ENCODE data around the gene TRAFD1. TPM values are rescaled to one million over a fixed set of nuclear protein-coding genes. Genes with fewer than 3 reads are reported as not detected.
"Not testable (repeated sequence)": the region's sequence is repeated elsewhere in the genome, so short reads cannot be mapped to it uniquely, and the experiment has no call there.

Gene TRAFD1, protein sequence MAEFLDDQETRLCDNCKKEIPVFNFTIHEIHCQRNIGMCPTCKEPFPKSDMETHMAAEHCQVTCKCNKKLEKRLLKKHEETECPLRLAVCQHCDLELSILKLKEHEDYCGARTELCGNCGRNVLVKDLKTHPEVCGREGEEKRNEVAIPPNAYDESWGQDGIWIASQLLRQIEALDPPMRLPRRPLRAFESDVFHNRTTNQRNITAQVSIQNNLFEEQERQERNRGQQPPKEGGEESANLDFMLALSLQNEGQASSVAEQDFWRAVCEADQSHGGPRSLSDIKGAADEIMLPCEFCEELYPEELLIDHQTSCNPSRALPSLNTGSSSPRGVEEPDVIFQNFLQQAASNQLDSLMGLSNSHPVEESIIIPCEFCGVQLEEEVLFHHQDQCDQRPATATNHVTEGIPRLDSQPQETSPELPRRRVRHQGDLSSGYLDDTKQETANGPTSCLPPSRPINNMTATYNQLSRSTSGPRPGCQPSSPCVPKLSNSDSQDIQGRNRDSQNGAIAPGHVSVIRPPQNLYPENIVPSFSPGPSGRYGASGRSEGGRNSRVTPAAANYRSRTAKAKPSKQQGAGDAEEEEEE
- 25.8 TPM for total RNA-seq
- 10 to 100 TPM; 21.4 to 28.8 (median 23.6) TPM for polyA plus RNA-seq (ENCODE audit: insufficient read depth in 1 of 8, insufficient read length in 8 of 8, low replicate concordance in 1 of 8)
- long read RNA-seq, donor 1, partial matches to known transcripts: 0 of 2 reads
- long read RNA-seq, donor 1, other reads (novel, unspliced or antisense): 0 of 2 reads
- long read RNA-seq, donor 2: 0 reads
- long read RNA-seq, donor 3, partial matches to known transcripts: 0 of 5 reads
- long read RNA-seq, donor 3, other reads (novel, unspliced or antisense): 0 of 5 reads
- long read RNA-seq, donor 4, partial matches to known transcripts: 5 of 7 reads
- long read RNA-seq, donor 4, other reads (novel, unspliced or antisense): 0 of 7 reads
- long read RNA-seq, donor 5, transcript TRAFD1-207 (5 exons, 1,003 nt): minor isoform, 5 of 35 reads
- long read RNA-seq, donor 5, transcript TRAFD1-202 (12 exons, 2,697 nt): major isoform, 7 of 35 reads
- long read RNA-seq, donor 5, partial matches to known transcripts: 23 of 35 reads
- long read RNA-seq, donor 5, other reads (novel, unspliced or antisense): 0 of 35 reads
- long read RNA-seq, donor 6, transcript TRAFD1-202 (12 exons, 2,697 nt): major isoform, 6 of 9 reads
- long read RNA-seq, donor 6, partial matches to known transcripts: 0 of 9 reads
- long read RNA-seq, donor 6, other reads (novel, unspliced or antisense): 0 of 9 reads
- long read RNA-seq, donor 7, partial matches to known transcripts: 0 of 5 reads
- long read RNA-seq, donor 7, other reads (novel, unspliced or antisense): 0 of 5 reads
- long read RNA-seq, donor 8, partial matches to known transcripts: 0 of 4 reads
- long read RNA-seq, donor 8, other reads (novel, unspliced or antisense): 0 of 4 reads
- long read RNA-seq, donor 9, partial matches to known transcripts: 0 of 4 reads
- long read RNA-seq, donor 9, other reads (novel, unspliced or antisense): 0 of 4 reads
- long read RNA-seq, donor 10, transcript TRAFD1-202 (12 exons, 2,697 nt): major isoform, 8 of 15 reads
- long read RNA-seq, donor 10, partial matches to known transcripts: 5 of 15 reads
- long read RNA-seq, donor 10, other reads (novel, unspliced or antisense): 0 of 15 reads
- long read RNA-seq, donor 11, partial matches to known transcripts: 9 of 14 reads
- long read RNA-seq, donor 11, other reads (novel, unspliced or antisense): 0 of 14 reads

DNA sequence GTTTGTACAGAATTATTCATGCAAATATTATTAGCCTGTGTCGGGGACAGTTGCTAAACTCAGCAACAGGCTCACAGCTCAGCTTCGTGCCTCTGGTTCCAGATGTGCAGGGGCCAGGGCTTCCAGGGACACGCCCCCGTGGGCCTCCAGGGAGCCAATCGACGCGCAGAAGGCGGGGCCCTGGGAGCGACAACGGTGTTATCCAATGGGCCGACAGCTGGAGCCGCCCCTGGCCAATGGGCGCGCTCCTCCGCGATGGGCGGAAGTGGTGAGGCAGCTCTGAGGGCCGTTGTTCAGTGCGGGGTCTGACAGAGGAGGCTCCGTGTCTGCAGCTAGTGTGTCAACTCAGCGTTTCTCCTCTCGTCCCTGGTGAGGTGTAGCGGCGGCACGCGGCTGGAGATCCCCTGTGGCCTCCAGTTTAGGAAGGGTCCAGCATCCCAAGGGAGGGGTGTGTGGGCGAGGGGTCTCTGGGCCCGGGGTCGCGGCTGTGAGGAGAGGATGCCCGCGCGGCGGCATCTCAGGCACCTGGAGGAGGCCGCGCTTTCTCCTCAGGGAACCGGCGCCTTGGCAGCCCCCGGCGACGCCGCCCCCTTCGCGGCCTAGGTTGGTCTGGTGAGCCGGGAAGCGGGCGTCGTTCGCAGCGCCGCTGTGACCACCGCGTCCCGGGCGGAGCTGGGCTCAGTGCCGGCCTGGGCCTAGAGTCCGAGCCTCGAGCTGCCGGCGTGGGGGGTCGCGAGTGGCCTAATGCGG, at the start of gene TRAFD1:
Gene TRAFD1, plus strand, starts transcription at position 311 of the 750 bp plus-strand sequence. CDS start 4,963 bp downstream, outside the sequence.
- Histone ChIP-seq H3K4me3 (ENCODE audit: low read length) (peak within 1 kb of the TSS; percentile 97), H3K9me3 (replicated peaks; ENCODE audit: control insufficient read depth, low read depth, low read length) (no peaks in the 10 kb centered on the region), H3K36me3 (ENCODE audit: control insufficient read depth, insufficient read depth, low read length) (no peaks in the 10 kb centered on the region), H3K4me1 (ENCODE audit: control insufficient read depth, insufficient read depth, low read length) (peaks cover 29% of the 10 kb centered on the region), H3K27ac (ENCODE audit: low read length) (peak within 1 kb of the TSS; percentile 98), H3K27me3 (ENCODE audit: control insufficient read depth, insufficient read depth, low read length) (no peaks in the 10 kb centered on the region)
- WGBS (ENCODE audit: insufficient coverage): under 1% methylated on average over 61 of the region's 63 CpGs
- DNase-seq: peak; percentile 99

DNA sequence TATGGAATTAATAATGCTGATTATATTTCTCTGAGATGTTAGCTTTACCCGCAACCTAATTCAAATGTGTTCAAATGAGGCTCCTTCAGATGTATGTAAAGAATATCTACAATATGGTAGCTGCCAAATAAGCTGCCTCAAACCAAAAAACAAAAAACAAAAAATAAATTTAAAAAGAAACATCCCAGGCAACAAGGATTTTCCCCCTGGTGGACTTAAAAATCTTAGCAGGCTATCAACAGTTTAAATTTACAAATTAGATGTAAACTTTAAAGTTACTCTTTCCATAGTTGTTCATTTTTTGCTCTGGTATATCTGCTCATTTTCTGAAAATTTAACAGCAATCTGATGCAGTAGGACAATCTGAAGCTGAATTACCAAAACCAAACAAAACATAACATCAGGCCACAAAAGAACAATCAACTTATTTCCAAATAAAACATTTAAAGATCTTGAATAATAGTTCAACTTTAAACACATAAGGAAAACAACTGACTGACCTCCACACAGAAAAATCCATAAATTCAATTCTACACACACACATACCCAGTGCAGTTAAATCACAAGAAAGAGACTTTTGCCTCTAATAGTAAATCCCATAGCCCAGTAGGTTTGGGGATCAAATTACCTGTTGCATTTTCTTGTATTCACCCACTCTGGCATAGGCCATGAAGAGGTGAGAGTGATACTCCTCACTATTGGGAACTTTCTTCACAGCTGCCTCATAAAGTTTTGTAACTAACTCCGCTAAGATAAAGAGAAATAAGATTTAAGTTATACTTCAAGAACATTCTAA, 38.1 kb upstream of the TRAFD1 start:
- no peak for DNase-seq
- Histone ChIP-seq H3K27ac (ENCODE audit: low read length) (no peak overlapping the region), H3K4me1 (ENCODE audit: control insufficient read depth, insufficient read depth, low read length) (no peaks in the 10 kb centered on the region), H3K4me3 (ENCODE audit: low read length) (no peak overlapping the region), H3K36me3 (ENCODE audit: control insufficient read depth, insufficient read depth, low read length) (peaks cover 43% of the 10 kb centered on the region), H3K27me3 (ENCODE audit: control insufficient read depth, insufficient read depth, low read length) (no peaks in the 10 kb centered on the region), H3K9me3 (replicated peaks; ENCODE audit: control insufficient read depth, low read depth, low read length) (no peaks in the 10 kb centered on the region)
- no CpG with 5 or more reads among the region's 2 CpGs for WGBS (ENCODE audit: insufficient coverage)

DNA sequence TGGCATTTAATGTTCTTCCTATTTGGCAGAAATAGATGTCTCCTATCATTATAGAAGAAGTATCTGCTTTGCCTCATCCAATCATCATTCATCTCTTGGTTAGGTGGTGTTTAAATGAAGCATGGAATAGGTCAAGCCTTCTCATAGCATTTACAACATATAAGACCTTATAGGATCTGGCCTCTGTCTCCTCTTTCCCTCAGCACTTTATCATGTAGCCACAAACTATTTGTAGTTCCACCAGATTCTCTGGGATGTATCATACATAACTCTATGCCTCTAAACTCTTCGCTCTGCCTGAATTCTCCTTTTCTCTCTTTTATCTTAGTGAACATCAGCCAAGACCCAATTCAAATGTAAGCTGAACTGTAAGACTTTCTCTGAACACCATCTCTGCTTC, 37.5 kb upstream of the TRAFD1 start:
- Histone ChIP-seq H3K4me1 (ENCODE audit: control insufficient read depth, insufficient read depth, low read length) (no peaks in the 10 kb centered on the region), H3K4me3 (ENCODE audit: low read length) (no peak overlapping the region), H3K36me3 (ENCODE audit: control insufficient read depth, insufficient read depth, low read length) (peaks cover 43% of the 10 kb centered on the region), H3K27me3 (ENCODE audit: control insufficient read depth, insufficient read depth, low read length) (no peaks in the 10 kb centered on the region), H3K27ac (ENCODE audit: low read length) (no peak overlapping the region), H3K9me3 (replicated peaks; ENCODE audit: control insufficient read depth, low read depth, low read length) (no peaks in the 10 kb centered on the region)
- DNase-seq: no peak
- WGBS (ENCODE audit: insufficient coverage): 91% methylated on average over 1 of the region's 1 CpG

DNA sequence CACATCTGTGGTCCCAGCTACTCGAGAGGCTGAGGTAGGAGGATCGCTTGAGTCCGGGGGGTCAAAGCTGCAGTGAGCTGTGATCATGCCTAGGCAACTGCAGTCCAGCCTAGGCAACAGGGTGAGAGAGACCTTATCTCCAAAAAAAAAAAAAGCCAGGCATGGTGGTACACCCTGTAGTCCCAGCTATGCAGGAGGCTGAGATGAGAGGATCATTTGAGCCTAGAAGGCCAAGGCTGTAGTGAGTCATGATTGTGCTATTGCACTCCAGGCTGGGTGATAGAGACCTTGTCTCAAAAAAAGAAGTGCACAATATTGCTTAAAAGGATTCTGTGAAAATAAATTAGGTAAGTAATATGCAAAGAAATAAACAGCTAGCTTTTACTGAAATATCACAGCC, 33.8 kb upstream of the TRAFD1 start:
- WGBS (ENCODE audit: insufficient coverage): 96% methylated on average over 3 of the region's 3 CpGs
- H3K36me3 ChIP-seq (ENCODE audit: control insufficient read depth, insufficient read depth, low read length): peaks cover 30% of the 10 kb centered on the region

DNA sequence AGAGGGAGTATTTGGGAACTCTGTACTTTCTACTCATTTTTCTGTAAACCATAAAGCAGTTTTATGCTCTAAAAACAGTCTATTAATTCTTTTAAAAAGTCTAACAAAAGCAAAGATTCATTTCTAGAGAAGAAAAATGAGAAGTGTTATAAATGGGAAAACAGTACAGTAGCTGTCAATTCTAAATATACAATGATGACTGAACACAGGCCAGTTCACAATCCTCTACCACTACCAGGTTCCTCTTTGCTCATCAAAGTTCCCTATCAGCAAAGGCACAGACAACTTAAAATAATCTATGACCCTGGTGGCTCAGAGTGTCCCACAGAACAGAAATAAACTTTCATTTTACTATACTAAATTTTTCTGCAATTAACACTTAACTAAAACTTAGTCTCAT, 29.3 kb upstream of the TRAFD1 start:
- no peak overlapping the region for H3K4me3 ChIP-seq (ENCODE audit: low read length)
- no peaks in the 10 kb centered on the region for H3K9me3 ChIP-seq (replicated peaks; ENCODE audit: control insufficient read depth, low read depth, low read length)
- H3K27ac ChIP-seq (ENCODE audit: low read length): no peak overlapping the region
- peak; percentile 20 for DNase-seq
- H3K4me1 ChIP-seq (ENCODE audit: control insufficient read depth, insufficient read depth, low read length): no peaks in the 10 kb centered on the region
- H3K27me3 ChIP-seq (ENCODE audit: control insufficient read depth, insufficient read depth, low read length): no peaks in the 10 kb centered on the region
- H3K36me3 ChIP-seq (ENCODE audit: control insufficient read depth, insufficient read depth, low read length): peaks cover 22% of the 10 kb centered on the region

More for the DNA sequence above, 33.8 kb upstream of the TRAFD1 start:
- no peak overlapping the region for H3K27ac ChIP-seq (ENCODE audit: low read length)
- DNase-seq: no peak
- no peaks in the 10 kb centered on the region for H3K9me3 ChIP-seq (replicated peaks; ENCODE audit: control insufficient read depth, low read depth, low read length)
- H3K27me3 ChIP-seq (ENCODE audit: control insufficient read depth, insufficient read depth, low read length): no peaks in the 10 kb centered on the region
- no peak overlapping the region for H3K4me3 ChIP-seq (ENCODE audit: low read length)
- H3K4me1 ChIP-seq (ENCODE audit: control insufficient read depth, insufficient read depth, low read length): no peaks in the 10 kb centered on the region

DNA sequence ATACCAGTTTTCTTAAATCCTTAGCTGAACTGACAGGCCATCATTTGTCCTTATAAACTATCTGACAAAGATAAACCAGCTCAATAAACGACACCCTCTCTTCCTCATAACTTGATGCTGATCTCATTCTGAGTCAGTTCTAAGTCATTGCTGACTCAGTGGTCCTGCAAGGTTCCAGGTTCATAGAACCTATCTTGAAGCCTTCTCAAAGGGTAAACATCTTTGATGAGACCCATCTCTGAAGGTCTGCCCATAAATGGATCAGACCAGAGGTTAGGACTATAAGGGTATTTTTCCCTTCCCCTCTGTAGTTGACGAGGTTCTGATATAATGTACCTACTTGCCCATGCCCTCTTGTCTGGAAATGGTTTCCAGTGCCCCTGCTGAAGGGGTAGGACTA, 28.7 kb upstream of the TRAFD1 start:
- Histone ChIP-seq H3K4me3 (ENCODE audit: low read length) (no peak overlapping the region), H3K4me1 (ENCODE audit: control insufficient read depth, insufficient read depth, low read length) (no peaks in the 10 kb centered on the region), H3K27ac (ENCODE audit: low read length) (no peak overlapping the region), H3K9me3 (replicated peaks; ENCODE audit: control insufficient read depth, low read depth, low read length) (no peaks in the 10 kb centered on the region), H3K27me3 (ENCODE audit: control insufficient read depth, insufficient read depth, low read length) (no peaks in the 10 kb centered on the region), H3K36me3 (ENCODE audit: control insufficient read depth, insufficient read depth, low read length) (peaks cover 18% of the 10 kb centered on the region)
- 63% methylated on average over 1 of the region's 2 CpGs for WGBS (ENCODE audit: insufficient coverage)
- DNase-seq: no peak

DNA sequence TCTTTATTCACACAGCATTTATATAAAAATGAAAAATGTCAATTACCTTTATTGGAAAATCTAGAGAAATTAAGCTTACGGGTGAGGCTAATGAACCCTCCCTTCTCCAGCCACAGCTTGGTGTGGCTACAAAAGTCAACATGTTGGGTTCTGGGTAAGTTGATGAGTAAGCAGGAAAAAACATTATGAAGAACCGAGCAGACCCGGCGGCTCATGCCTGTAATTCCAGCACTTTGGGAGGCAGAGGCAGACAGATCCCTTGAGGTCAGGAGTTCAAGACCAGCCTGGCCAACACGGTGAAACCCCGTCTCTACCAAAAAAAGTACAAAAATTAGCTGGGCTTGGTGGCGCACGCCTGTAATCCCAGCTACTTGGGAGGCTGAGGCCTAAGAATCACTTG, 27.7 kb upstream of the TRAFD1 start:
- Histone ChIP-seq H3K27ac (ENCODE audit: low read length) (no peak overlapping the region), H3K27me3 (ENCODE audit: control insufficient read depth, insufficient read depth, low read length) (no peaks in the 10 kb centered on the region), H3K36me3 (ENCODE audit: control insufficient read depth, insufficient read depth, low read length) (peaks cover 14% of the 10 kb centered on the region), H3K9me3 (replicated peaks; ENCODE audit: control insufficient read depth, low read depth, low read length) (no peaks in the 10 kb centered on the region), H3K4me1 (ENCODE audit: control insufficient read depth, insufficient read depth, low read length) (no peaks in the 10 kb centered on the region), H3K4me3 (ENCODE audit: low read length) (no peak overlapping the region)
- DNase-seq: no peak
- 95% methylated on average over 5 of the region's 8 CpGs for WGBS (ENCODE audit: insufficient coverage)

DNA sequence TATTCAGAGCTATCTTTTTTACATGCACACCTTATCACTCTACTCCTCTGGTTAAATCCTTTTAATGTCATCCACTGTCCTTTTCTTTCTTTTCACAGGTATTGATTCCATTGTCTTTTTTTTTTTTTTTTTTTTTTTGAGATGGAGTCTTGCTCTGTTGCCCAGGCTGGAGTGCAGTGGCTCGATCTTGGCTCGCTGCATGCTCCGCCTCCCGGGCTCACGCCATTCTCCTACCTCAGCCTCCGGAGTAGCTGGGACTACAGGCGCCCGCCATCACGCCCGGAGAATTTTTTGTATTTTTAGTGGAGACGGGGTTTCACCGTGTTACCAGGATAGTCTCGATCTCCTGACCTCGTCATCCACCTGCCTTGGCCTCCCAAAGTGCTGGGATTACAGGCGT, 24.9 kb upstream of the TRAFD1 start:
- H3K4me3 ChIP-seq (ENCODE audit: low read length); H3K4me1 ChIP-seq (ENCODE audit: control insufficient read depth, insufficient read depth, low read length); H3K27me3 ChIP-seq (ENCODE audit: control insufficient read depth, insufficient read depth, low read length); DNase-seq; H3K27ac ChIP-seq (ENCODE audit: low read length); H3K9me3 ChIP-seq (replicated peaks; ENCODE audit: control insufficient read depth, low read depth, low read length): not testable (repeated sequence)
- H3K36me3 ChIP-seq (ENCODE audit: control insufficient read depth, insufficient read depth, low read length): peaks cover 20% of the 10 kb centered on the region
- 97% methylated on average over 12 of the region's 15 CpGs for WGBS (ENCODE audit: insufficient coverage)

Measured in muscle of leg (tissue), 16 donors.